LNCaP clone FGC (cell line): ENCODE measurements around the gene COPS2.

Experiments used
- DNase-seq: peaks from one replicate; pipeline ENCODE4 v3.0.0-alpha.2; 2011; ENCODE audit warnings: low read depth
- H3K4me3 ChIP-seq: 2 replicates; pipeline ENCODE4 v1.5.1; 2011; ENCODE audit warnings: mild to moderate bottlenecking, low read depth, low read length, control low read depth
- TF ChIP-seq, protein P1 (sequence below): IDR thresholded peaks from 2 replicates; pipeline ENCODE4 v1.5.1; 2012; ENCODE audit warnings: mild to moderate bottlenecking; ENCODE audit not compliant: control insufficient read depth, insufficient read depth; ENCODE audit errors: extremely low read depth

The COPS2 gene

DNA sequence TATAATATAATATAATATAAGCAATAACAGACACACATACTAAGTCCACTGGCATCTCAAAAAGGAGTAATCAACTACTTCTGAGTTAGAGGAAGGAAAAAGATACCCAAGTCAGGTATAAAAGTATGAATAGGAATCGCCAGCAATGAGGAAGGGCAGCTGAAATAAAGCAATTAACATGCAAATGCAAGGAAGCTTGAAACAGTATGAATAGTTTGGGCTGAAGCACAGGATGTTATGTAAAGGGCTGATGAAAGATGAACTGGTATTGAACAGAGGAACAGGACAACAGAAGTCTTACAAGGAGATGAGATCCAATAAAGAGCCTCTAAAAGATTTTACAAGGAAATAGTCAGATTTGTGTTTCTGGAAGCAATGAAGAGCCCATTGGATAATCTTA is 7.1 kb downstream of the COPS2 start:
- TF ChIP-seq, protein P1, sequence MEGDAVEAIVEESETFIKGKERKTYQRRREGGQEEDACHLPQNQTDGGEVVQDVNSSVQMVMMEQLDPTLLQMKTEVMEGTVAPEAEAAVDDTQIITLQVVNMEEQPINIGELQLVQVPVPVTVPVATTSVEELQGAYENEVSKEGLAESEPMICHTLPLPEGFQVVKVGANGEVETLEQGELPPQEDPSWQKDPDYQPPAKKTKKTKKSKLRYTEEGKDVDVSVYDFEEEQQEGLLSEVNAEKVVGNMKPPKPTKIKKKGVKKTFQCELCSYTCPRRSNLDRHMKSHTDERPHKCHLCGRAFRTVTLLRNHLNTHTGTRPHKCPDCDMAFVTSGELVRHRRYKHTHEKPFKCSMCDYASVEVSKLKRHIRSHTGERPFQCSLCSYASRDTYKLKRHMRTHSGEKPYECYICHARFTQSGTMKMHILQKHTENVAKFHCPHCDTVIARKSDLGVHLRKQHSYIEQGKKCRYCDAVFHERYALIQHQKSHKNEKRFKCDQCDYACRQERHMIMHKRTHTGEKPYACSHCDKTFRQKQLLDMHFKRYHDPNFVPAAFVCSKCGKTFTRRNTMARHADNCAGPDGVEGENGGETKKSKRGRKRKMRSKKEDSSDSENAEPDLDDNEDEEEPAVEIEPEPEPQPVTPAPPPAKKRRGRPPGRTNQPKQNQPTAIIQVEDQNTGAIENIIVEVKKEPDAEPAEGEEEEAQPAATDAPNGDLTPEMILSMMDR = no peak
- no peak overlapping the region for H3K4me3 ChIP-seq
- no peak for DNase-seq

DNA sequence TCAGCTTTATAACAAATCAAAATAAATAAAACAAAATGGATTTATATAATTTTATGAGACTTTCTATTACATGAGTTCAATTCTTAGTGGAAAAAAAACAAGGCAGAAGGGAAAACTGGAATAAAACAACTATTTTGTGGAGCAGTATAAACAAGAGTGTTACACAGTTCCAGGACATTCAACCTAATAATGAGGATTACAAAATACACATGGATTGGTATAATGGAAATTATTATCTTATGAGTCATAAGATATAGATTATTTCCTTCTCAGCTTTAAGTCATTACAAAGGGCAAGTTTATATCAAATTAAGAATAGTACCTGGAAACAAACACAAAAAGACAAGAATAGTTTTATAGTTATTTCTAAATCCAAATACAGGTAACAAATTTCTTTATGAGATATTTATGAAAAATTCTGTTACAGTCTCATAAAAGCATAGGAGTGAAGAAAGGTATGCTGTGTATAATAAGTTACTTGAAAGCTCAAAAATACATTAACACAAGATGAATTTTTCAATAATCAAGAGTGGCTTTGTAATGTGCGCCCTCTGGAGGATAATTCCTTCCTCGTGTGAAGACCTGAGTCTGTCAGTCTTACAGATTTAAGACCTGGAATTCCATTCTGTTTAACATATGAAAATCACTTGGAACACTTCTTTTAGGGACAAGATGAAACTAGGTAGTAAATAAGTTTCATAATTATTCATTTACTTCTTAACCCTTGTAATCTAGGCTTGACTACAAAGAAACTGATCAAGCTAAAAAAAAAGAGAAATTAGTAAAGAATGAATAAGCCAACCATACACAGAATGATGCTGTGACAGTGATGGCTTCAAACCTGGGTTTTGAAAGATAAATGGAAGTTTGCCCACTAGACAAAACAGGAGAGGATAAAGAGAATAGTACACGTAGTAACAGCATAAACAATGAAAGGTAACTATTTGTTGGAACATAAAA is 9.5 kb downstream of the COPS2 start:
- DNase-seq = peak; percentile 51
- TF ChIP-seq, protein P1 = peak; percentile 77
- no peak overlapping the region for H3K4me3 ChIP-seq

DNA sequence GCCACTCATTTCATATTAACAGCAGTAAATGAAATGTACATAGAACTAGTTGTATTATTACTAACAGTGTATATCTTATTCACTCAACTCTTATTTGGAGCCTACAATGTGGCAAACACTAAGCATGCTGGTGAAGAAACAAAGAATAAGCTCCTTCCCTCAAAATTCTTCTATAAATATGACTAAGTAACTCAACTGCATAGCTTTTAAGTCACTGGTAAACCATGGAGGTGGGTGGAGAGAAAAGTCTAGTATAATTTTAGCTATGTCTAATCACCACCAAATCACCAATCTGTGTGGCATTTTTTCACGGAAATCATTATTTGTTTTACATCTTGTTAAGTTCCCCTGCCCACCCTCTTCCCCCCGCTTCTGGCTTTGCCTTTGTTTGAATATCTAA is 17.5 kb downstream of the COPS2 start:
- DNase-seq = no peak
- TF ChIP-seq, protein P1 = no peak
- H3K4me3 ChIP-seq = no peak overlapping the region

DNA sequence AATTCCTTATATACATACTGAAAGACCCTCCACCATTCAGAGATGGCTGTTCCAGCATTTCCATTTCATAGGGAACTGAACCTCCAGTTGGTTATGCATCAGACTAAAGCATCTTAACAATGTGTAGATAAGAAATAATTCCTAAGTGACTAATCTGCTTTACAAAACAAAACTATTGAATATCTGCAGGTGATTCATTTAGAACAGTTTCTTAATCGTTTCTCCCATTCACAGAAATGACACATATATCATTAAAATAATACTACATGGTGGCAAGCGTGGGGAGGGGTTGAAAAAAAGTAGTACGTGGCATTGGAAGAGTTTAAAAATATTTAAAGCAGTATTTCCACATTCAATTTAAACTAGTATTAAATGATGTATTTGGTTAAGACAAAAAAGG is 19.5 kb downstream of the COPS2 start:
- no peak overlapping the region for H3K4me3 ChIP-seq
- no peak for DNase-seq
- TF ChIP-seq, protein P1 = no peak

DNA sequence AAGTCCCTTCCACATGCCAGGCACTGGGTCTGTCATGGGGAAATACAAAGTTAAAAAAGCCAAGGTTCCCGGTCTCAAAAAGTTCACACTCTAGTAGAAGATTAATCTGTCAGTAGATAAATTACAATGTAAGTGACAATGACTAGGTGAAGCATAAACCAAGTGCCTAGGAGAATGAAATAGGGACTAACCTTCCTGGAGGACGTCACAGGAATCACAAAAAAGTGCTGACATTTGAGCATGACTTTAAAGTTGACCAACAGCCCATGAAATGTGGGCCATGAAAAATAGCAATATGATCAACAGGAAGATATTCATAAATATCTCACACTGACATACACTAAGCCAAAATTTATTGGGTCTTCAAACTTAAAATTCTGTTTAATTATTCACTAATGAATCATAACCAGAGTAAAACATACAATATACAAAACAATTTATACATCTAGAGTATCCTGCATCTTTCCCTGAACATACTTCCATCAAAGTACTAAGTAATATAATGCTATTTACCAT is 20.0 kb downstream of the COPS2 start:
- no peak overlapping the region for H3K4me3 ChIP-seq
- TF ChIP-seq, protein P1 = no peak
- no peak for DNase-seq

DNA sequence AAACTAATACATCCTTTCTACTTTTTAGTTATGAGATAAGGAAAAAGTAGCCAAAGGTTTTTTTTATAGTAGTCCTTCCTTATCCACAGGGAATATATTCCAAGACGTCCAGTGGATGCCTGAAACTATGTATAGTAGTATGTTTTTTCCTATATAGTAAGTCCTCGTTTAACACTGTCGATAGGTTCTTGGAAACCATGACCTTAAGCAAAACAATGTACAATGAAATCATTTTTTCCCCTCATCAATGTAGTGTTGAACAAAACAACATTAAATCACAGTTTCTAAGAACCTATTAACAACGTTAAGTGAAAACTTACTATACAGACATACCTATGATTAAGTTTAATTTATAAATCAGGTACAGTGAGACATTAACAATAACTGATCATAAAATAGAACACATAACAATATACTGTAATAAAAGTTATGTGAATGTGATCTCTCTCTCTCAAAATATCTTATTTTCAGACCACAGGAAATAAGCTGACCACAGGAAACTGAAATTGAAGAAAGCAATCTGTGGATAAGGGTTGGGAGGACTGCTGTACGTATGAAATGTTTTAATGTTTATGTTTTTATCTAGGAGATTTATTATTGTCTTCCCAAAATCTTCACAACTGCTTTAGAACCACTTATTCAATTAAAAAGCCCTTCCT is 20.6 kb downstream of the COPS2 start:
- H3K4me3 ChIP-seq = no peak overlapping the region
- TF ChIP-seq, protein P1 = no peak
- DNase-seq = no peak

DNA sequence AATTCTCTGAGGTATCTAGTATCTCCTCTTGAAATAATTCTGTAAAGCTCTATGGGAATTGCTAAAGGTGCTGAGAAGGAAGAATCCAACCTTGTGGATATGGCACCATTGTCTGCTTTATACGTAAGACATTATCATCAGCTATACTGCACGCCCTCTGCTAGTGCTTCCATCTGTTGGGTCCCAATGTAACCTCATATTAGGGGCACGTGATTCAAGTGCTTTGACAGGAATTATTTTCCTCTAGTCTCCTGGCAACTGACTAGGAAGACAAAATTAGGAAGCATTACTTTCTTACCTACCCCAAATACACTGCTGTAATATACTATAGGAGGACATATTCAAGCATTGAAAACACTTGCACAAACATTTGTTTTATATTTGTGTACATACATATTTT is 24.0 kb downstream of the COPS2 start:
- no peak overlapping the region for H3K4me3 ChIP-seq
- TF ChIP-seq, protein P1 = no peak
- DNase-seq = no peak
